ENCODE data around the gene OR2V2. TPM values are rescaled to one million over a fixed set of nuclear protein-coding genes. Genes with fewer than 3 reads are reported as not detected.
A peak's percentile ranks its signal among the peaks of the same experiment; 100 is the strongest.

Gene OR2V2
- total RNA-seq, 2 experiments from 2014 or later, result not detected

DNA sequence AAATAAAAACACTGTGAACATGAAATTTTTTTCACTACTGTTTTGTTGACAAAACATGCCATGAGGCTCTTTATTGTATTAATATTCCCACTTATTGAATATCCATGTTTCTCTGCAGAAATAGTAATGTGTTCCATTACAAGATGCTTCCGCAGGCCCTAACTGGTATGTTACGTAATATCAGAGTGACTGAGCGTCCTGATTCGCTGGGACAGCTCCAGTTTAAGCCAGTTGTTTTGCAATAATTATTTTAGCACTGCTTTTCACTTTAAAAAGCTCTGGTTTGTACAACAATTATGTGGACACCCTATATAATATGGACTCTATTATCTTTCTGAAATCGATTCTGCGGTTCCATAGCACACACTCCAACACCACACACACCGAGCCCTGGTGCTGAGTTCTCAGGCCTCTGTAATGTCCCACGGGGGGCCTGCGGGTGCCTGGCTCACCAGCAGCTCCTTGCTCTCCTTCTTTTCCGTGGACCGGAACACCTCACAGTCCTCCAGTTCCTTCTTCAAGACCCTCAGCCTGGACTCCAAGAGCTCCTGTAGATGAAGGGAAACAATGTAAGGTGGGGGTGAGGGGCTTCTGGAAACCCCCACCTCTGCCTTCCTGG is 55.8 kb downstream of the OR2V2 start:
- peaks cover 10% of the 10 kb centered on the region for H3K36me3 Mint-ChIP-seq (ENCODE audit: low read depth)
- H3K27ac Mint-ChIP-seq, result no peak overlapping the region
- no peak for DNase-seq
- H3K27me3 Mint-ChIP-seq (ENCODE audit: low read depth), result peaks cover 19% of the 10 kb centered on the region
- intact Hi-C loops (cut with micrococcal nuclease), result no loop called here
- CTCF ChIA-PET, result interaction anchor here (0.9 to 1.2 kb wide), 2 partner anchors 10 to 12 kb away, joined by 3 to 4 read pairs; no protein-coding TSS in a partner anchor
- peak overlapping the region; percentile 92 for H3K4me3 Mint-ChIP-seq
- H3K9me3 Mint-ChIP-seq, result no peaks in the 10 kb centered on the region
- H3K4me1 Mint-ChIP-seq (ENCODE audit: low read depth), result peaks cover 24% of the 10 kb centered on the region

DNA sequence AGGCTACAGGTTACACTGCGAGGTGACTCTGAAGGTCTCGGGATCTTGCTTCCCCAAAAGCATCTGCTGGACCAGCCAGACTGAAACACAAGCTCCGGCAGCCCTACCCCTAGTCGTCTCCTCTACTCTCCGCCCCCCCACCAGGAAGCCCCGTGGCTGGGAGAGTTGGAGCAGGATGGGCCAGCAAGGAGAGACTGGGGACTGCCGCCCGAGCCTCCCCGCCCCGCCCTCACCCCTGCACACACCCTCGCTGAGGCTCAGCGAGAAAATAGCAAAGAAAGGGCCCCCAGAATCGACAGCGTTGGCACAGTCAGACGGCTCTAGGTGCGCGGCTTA is 56.4 kb downstream of the OR2V2 start:
- Mint-ChIP-seq H3K9me3 (no peaks in the 10 kb centered on the region), H3K4me3 (peak overlapping the region; percentile 92), H3K27me3 (ENCODE audit: low read depth) (peaks cover 19% of the 10 kb centered on the region), H3K4me1 (ENCODE audit: low read depth) (peaks cover 27% of the 10 kb centered on the region), H3K27ac (no peak overlapping the region), H3K36me3 (ENCODE audit: low read depth) (peaks cover 10% of the 10 kb centered on the region)
- no peak for DNase-seq
- intact Hi-C loops (cut with micrococcal nuclease), result no loop called here
- CTCF ChIA-PET, result interaction anchor here (1.2 kb wide), 1 partner anchor 11 kb away, joined by 4 read pairs; no protein-coding TSS in a partner anchor

DNA sequence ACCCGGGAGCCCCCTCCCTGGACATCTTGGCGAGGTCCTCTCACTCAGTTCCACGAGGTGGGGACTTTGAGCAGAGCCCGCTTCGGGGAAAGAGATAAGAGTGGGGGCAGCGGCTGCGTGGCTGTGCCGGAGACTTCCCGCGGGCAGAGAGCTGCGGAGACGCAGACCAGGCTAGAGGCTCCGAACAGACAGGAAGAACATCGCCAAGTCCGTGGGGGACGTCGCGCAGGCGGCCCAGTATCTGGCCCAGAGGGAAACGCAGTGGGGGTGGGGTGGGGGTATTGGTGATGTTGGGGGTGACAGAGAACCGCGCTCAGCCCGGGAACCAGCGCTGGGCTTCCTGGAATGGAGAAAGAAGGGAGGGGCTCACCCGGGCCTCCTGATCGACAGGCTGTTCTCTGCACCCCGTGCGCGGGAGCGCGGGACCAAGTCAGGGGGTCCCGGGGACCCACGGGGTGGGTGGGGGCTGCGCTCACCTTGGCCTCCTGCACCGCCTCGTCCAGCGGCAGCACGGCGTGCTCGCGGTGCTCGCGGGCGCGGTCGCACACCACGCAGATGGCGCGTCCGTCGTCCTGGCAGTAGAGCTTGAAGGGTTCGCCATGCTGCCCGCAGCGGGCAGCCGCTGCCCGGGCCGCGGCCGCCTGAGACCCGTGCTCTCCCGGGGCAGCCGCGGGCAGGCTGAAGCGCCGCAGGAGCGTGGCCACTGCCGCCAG is 56.9 kb downstream of the OR2V2 start:
- Mint-ChIP-seq H3K4me1 (ENCODE audit: low read depth) (peaks cover 27% of the 10 kb centered on the region), H3K27ac (no peak overlapping the region), H3K4me3 (peak overlapping the region; percentile 92), H3K27me3 (ENCODE audit: low read depth) (peaks cover 19% of the 10 kb centered on the region), H3K9me3 (no peaks in the 10 kb centered on the region), H3K36me3 (ENCODE audit: low read depth) (peaks cover 10% of the 10 kb centered on the region)
- CTCF ChIA-PET, result interaction anchor here (1.0 to 1.5 kb wide), 2 partner anchors 15 to 44 kb away, joined by 3 to 5 read pairs; no protein-coding TSS in a partner anchor
- no peak for DNase-seq
- intact Hi-C loops (cut with micrococcal nuclease), result no loop called here

DNA sequence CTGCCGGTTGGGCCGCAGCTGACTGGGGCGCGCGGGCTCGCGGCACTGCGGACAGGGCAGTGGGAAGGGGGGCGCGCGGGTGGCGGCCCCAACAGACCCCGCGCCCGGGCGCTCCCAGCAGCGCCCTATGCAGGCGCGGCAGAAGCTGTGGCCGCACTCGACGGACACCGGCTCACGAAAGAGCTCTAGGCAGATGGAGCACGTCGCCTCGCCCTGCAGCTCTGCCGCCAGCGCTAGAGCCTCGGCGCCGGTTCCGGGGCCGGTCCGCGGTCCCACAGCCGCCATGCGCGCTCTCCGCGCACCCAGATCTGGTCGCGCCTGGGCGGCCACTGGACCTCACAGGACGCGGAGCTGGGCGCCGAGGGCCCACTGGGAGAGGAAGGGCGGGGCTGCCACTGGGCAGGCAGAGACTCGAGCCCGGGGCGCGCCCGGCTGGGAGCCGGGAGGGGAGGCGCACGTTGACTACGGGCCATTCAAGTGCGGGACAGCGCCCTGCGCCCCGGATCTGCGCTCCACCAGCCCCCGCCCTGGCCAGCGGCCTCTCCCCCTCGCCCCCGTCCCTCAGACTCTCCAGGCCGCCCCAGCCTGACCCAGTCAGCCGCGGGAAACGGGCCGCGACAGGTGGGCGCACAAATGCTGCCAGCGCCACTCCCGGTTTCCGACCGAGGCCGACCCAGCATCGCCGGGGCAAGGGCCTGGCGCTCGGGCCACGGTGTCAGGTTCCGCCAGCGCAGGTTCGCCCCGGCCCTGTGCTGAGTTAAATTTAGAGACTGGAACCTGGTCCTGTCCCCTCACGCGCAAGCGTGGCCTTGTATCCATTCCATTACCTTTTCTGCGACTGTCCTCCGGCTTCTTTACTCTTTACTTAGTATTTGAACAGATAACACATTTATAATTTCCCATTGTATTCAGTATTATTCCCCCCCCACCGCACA is 57.7 kb downstream of the OR2V2 start, which contains the start of gene TRIM7:
Gene TRIM7 (minus strand): TSS at position 371 of the 935 bp plus-strand sequence. CDS start 86 bp downstream, at position 285.
- Mint-ChIP-seq H3K27me3 (ENCODE audit: low read depth) (peaks cover 19% of the 10 kb centered on the region), H3K9me3 (no peaks in the 10 kb centered on the region), H3K4me1 (ENCODE audit: low read depth) (peaks cover 27% of the 10 kb centered on the region), H3K36me3 (ENCODE audit: low read depth) (peaks cover 10% of the 10 kb centered on the region), H3K4me3 (peak within 1 kb of the TSS; percentile 92), H3K27ac (no peak within 1 kb of the TSS)
- CTCF ChIA-PET, result interaction anchor here (0.5 to 1.5 kb wide), 3 partner anchors 15 to 45 kb away, joined by 3 to 5 read pairs (median 5); no protein-coding TSS in a partner anchor
- intact Hi-C loops (cut with micrococcal nuclease), result no loop called here
- no peak for DNase-seq

DNA sequence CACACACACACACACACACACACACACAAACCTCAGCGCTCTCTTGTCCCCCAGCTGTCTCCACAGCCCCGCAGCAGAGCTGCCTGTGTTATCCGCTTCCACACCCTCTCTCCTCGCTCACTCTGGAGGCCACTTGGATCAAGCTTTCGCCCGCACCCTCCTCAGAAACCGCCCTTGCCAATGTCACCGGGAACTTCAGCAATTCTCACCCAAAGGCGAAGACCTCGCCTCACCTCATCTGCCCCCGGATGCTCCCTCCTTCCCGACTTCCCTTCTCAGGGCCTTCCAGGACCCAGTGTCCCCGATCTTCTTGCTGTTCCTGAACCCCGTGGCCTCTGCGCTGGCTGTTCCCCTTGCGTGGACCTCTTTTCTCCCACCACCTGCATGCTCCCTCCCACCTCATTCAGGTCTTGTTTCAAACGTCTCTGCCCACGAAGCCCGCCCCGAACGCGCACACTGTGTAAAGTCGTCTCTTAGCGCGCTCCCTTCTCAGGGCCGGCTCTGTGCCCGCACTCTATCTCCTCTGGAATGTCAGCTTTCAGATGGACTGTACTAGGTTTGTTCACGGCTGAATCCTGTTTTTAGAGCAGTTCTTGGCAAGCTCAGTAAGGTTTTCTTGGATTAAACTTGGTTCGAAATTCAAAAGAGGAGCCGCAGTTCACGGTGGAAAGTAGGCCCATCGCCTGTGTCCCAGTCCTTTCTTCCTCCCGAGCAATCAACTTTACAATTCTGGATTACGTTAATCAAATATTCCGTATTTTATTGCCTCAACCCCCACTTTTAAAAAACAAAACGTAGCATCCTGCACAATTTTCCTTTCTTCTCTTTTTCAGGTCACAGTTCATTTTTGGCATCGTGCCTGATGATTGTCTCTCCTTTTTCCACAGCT is 58.6 kb downstream of the OR2V2 start:
- intact Hi-C loops (cut with micrococcal nuclease), result loop anchor here (2.0 kb wide), 1 partner anchor 31 kb away; no protein-coding TSS in a partner anchor
- Mint-ChIP-seq H3K9me3 (no peaks in the 10 kb centered on the region), H3K4me3 (peak overlapping the region; percentile 92), H3K4me1 (ENCODE audit: low read depth) (peaks cover 29% of the 10 kb centered on the region), H3K27me3 (ENCODE audit: low read depth) (peaks cover 19% of the 10 kb centered on the region), H3K27ac (peak overlapping the region; percentile 94), H3K36me3 (ENCODE audit: low read depth) (peaks cover 10% of the 10 kb centered on the region)
- no peak for DNase-seq
- CTCF ChIA-PET, result interaction anchor here (0.5 to 2.7 kb wide), 7 partner anchors 8 to 41 kb away, joined by 3 to 15 read pairs (median 5); no protein-coding TSS in a partner anchor

DNA sequence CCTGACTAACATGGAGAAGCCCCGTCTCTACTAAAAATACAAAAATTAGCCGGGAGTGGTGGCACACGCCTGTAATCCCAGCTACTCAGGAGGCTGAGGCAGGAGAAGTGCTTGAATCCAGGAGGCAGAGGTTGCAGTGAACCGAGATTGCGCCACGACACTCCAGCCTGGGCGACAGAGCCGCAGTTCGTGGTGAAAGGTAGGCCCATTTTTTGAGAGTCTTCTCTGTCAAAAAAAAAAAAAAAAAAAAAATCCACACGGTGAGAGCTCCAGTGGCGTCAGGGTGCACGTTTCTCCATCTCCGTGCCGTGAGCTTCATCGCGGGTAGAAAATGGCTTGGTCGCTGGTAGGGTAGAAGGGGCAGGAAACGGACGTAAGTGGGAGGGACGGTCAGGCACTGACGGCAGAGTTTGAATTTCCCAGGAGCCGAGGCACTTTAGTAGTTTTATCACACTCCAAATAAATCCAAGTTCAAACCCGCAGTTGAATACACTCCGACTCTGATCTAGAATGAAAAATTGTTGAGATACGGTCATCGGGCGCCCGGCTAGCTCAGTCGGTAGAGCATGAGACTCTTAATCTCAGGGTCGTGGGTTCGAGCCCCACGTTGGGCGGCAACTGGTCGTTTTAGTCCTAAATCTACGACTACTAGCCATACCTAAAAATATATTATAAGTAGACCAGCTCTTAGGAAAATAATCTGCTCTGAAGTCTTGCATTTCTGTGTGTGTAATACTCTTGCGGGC is 60.0 kb downstream of the OR2V2 start:
- peak overlapping the region; percentile 92 for H3K4me3 Mint-ChIP-seq
- H3K9me3 Mint-ChIP-seq, result no peaks in the 10 kb centered on the region
- H3K36me3 Mint-ChIP-seq (ENCODE audit: low read depth), result peaks cover 10% of the 10 kb centered on the region
- CTCF ChIA-PET, result interaction anchor here (0.6 to 2.7 kb wide), 7 partner anchors 9 to 69 kb away, joined by 3 to 15 read pairs (median 5); no protein-coding TSS in a partner anchor
- H3K4me1 Mint-ChIP-seq (ENCODE audit: low read depth), result peaks cover 32% of the 10 kb centered on the region
- peaks cover 19% of the 10 kb centered on the region for H3K27me3 Mint-ChIP-seq (ENCODE audit: low read depth)
- intact Hi-C loops (cut with micrococcal nuclease), result loop anchor here (1.0 to 2.0 kb wide), 5 partner anchors 11 to 37 kb away; no protein-coding TSS in a partner anchor
- peak; percentile 92 for DNase-seq
- H3K27ac Mint-ChIP-seq, result peak overlapping the region; percentile 94

DNA sequence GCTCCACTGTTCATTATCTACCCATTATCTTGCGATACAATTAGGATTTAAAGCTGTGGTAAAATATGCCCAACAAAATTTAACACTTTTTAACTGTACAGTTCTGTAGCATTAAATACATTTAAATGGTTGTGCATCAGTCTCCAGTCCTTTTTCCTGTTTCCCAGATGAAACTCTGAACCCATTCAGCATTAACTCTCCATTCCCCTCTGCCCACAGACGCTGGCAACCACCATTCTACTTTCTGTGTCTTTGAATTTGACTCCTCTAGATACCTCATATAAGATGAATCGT is 60.5 kb downstream of the OR2V2 start:
- Mint-ChIP-seq H3K27ac (peak overlapping the region; percentile 94), H3K36me3 (ENCODE audit: low read depth) (peaks cover 10% of the 10 kb centered on the region), H3K9me3 (no peaks in the 10 kb centered on the region), H3K4me3 (peak overlapping the region; percentile 92), H3K4me1 (ENCODE audit: low read depth) (peaks cover 32% of the 10 kb centered on the region), H3K27me3 (ENCODE audit: low read depth) (peaks cover 19% of the 10 kb centered on the region)
- CTCF ChIA-PET, result interaction anchor here (0.6 to 2.7 kb wide), 4 partner anchors 8 to 70 kb away, joined by 3 to 15 read pairs (median 8); no protein-coding TSS in a partner anchor
- no peak for DNase-seq
- intact Hi-C loops (cut with micrococcal nuclease), result loop anchor here (1.0 to 2.0 kb wide), 5 partner anchors 10 to 36 kb away; no protein-coding TSS in a partner anchor

Other genes with a start within 250 kb of the OR2V2 start
- gene BTNL8, start 248.4 kb upstream of the OR2V2 start, total RNA-seq, result not detected
- not detected for gene BTNL3, start 158.7 kb upstream of the OR2V2 start, total RNA-seq
- not detected for gene BTNL9, start 107.3 kb upstream of the OR2V2 start, total RNA-seq
- gene OR2V1, start 16.4 kb upstream of the OR2V2 start, total RNA-seq, result not detected
- gene TRIM7, start 57.6 kb downstream of the OR2V2 start, total RNA-seq, result 1 to 10 TPM; 1.6 to 1.8 TPM
- 10 to 100 TPM; 36.5 to 37.3 TPM for gene TRIM41, start 75.7 kb downstream of the OR2V2 start, total RNA-seq
- gene RACK1, start 96.3 kb downstream of the OR2V2 start, total RNA-seq, result 1,000 to 10,000 TPM; 3,176 to 3,362 TPM
- 10 to 100 TPM; 10.5 to 10.9 TPM for gene TRIM52, start 113.6 kb downstream of the OR2V2 start, total RNA-seq
- gene OR4F3, start 219.7 kb downstream of the OR2V2 start, total RNA-seq, result not detected